Measurements from ENCODE around the gene PAGR1. TPM values are rescaled to one million over a fixed set of nuclear protein-coding genes. Genes with fewer than 3 reads are reported as not detected.

PAGR1 gene
- total and polyA plus RNA-seq, 9 of the 15 experiments (the other 6 are each of a cell fraction or from before 2014, with no cell fraction given) = 1.4 to 58.2 (median 16.8) TPM

GRCh38 chr16:29815793-29816693, at the start of gene PAGR1 (continued):
- TF ChIP-seq YBX1 (IDR thresholded peaks at IDR 0.05) = no peak
- no peak for TF ChIP-seq BACH1 (tag; IDR thresholded peaks at IDR 0.05)
- peak; percentile 93 for TF ChIP-seq HCFC1 (IDR thresholded peaks at IDR 0.05; ENCODE audit: low read depth, low read length)
- TF ChIP-seq ZC3H11A (IDR thresholded peaks at IDR 0.05; ENCODE audit: low read depth, low read length) = no peak
- no peak for TF ChIP-seq ZNF431 (CRISPR knock-in tag; IDR thresholded peaks at IDR 0.05)
- TF ChIP-seq CHAMP1 (IDR thresholded peaks at IDR 0.05) = no peak
- no peak for TF ChIP-seq CUX1 (CRISPR knock-in tag; IDR thresholded peaks at IDR 0.05)
- TF ChIP-seq FOXO4 (CRISPR knock-in tag; IDR thresholded peaks at IDR 0.05) = no peak
- no peak for TF ChIP-seq ZNF282 (CRISPR knock-in tag; IDR thresholded peaks at IDR 0.05)

Data from K562 (cell line).